SK-N-SH treated with all-trans-retinoic acid at 6 μM for 48 hours (cell line): ENCODE measurements around the gene TIMP2.

Experiments
- ARNTL ChIP-seq: fragments of 450-650 bp; formaldehyde crosslinking; IDR thresholded peaks from 2 replicates; pipeline ENCODE4 v1.5.0; 2020; ENCODE audit warnings: low read depth, mild to moderate bottlenecking, moderate library complexity, borderline replicate concordance
- ISL1 ChIP-seq: fragments of 250-450 bp; sonication (Bioruptor Pico); IDR thresholded peaks from 2 replicates; pipeline ENCODE4 v2.1.2; 2022; ENCODE audit warnings: mild to moderate bottlenecking, moderate library complexity
- TSHZ2 ChIP-seq: fragments of 250-450 bp; sonication (Bioruptor Pico); IDR thresholded peaks from 2 replicates; pipeline ENCODE4 v1.5.0; 2020; ENCODE audit warnings: mild to moderate bottlenecking, moderate library complexity
- ZNF8 ChIP-seq: fragments of 450-650 bp; formaldehyde crosslinking; IDR thresholded peaks from 2 replicates; pipeline ENCODE4 v1.5.0; 2020; ENCODE audit warnings: mild to moderate bottlenecking, moderate library complexity

- no peak for TF ChIP-seq ISL1 (CRISPR knock-in tag)
- TF ChIP-seq ARNTL: no peak
- TF ChIP-seq TSHZ2 (CRISPR knock-in tag): no peak
- TF ChIP-seq ZNF8 (CRISPR knock-in tag): no peak
Measured at GRCh38 chr17:78910497-78911284, 14.5 kb downstream of the TIMP2 start.
